GM21447 (cell line): Measurements from ENCODE around the gene ANKRD49.
"Not testable (repeated sequence)": the region's sequence is repeated elsewhere in the genome, so short reads cannot be mapped to it uniquely, and the experiment has no call there.

ENCODE experiments used
- ATAC-seq: cut with Tn5 transposase; IDR thresholded peaks from one replicate; pipeline ENCODE4 v1.9.1; 2021; ENCODE audit not compliant: unreplicated experiment

Gene ANKRD49

DNA sequence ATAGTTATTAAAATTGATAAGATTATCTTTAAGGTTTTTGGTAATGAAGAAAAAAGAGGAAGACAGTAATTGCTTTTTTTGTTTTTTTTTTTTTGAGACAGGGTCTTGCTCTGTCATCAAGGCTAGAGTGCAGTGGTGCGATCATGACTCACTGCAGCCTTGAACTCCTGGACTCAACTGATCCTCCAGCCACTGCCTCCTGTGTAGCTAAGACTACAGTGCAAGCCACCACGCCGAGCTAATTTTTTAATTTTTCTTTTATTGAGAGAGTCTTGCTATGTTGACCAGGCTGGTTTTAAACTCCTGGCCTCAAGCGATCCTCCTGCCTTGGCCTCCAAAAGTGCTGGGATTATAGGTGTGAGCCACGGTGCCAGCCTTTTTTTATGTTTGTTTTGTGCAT, 12.7 kb downstream of the ANKRD49 start:
- ATAC-seq, result not testable (repeated sequence)

GRCh38 chr11:94507485-94507884, 13.7 kb downstream of the ANKRD49 start:
- ATAC-seq, result no peak

- ATAC-seq, result peak; percentile 74
Observed at GRCh38 chr11:94511932-94512781, 18.4 kb downstream of the ANKRD49 start, which contains the start of gene C11orf97. Gene C11orf97, plus strand, starts transcription at chr11:94512461. Its CDS starts 68 bp downstream, at chr11:94512529.

GRCh38 chr11:94513091-94513490, 19.3 kb downstream of the ANKRD49 start:
- peak; percentile 41 for ATAC-seq

GRCh38 chr11:94515398-94515797, 21.6 kb downstream of the ANKRD49 start:
- ATAC-seq, result no peak

- ATAC-seq, result no peak
Observed at GRCh38 chr11:94516725-94517124, 22.9 kb downstream of the ANKRD49 start.

DNA sequence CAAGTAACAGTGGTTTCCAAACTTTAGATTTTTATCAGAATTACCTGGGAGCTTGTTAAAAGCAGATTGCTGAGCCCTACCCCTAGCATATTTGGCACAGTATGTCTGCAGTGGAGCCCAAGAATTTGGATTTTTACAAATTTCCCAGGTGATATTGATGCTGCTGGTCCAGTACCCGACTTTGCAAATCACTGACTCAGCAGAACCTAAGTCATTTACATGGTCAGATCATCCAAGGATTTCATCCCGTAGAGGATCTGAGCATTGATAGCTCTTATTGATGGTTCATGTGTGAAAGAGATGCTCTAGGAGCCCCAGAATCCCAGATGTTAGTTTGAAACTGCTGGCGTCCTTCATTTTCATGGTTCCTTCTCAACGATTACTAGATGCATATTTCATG, 24.5 kb downstream of the ANKRD49 start:
- ATAC-seq, result no peak

DNA sequence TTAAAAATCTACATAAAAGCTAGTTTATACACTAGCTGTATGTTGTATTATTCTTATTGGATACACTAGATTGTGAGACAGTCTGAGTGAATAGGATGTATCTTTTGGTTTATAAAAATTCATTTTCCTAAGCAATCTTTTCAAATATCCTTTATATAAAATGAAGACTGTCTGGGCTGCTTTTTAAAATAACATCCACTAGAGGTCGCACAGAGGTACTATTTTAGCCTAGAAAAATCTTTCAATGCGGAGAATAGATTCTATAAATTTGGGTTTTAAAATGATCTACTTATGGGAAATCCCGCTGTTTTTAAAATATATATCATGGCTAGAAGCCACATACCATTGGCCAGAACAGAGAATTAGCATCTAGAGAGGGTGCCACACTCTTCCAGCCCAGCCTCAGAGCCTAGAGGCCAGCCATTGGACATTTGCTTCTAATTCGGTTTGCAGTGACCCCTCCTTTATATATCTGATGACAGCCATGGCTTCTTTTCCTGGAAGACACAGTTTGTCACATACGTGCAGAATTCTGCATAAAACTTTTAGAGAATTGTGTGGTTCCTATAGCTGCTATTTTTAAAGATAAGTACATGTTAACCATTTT, 25.8 kb downstream of the ANKRD49 start:
- peak; percentile 58 for ATAC-seq

GRCh38 chr11:94521684-94522083, 27.9 kb downstream of the ANKRD49 start:
- peak; percentile 53 for ATAC-seq

- ATAC-seq, result no peak
Observed at GRCh38 chr11:94524341-94524740, 30.6 kb downstream of the ANKRD49 start.

DNA sequence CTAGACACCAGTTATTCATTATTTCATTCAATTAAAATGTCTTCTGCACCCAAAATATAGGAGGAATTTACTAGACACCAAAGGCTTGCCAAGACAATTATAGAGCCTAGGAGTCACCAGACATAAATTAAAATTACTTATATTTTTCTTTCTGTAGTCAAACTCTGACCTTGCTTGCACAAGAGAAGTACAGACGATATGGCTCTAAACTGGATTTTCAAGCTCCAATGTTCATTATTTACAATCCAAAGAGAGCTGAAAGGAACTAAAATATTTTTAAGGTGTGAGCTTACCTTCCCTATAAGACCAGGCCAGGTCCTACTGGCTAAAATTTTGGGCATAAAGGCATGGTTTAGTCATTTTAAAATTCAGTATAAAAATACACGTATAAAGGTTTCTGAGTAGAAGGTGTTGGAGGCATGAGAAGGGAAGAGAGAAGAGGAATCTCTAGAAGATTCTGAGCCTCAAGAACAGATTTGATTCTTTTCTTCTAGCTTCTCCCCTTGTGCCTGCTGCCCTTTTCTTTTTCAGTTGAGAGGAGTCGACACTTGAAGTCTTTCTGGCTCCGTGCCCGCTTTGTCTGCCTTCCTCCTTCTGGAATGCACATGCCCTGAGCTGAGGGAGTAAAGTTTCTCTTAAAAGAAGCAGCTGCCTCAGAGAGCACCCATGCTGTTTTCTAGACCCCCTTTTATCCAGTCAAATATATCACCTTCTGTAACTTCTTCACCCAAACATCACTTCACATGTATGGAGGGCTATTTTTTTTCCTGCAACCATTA, 32.0 kb downstream of the ANKRD49 start:
- no peak for ATAC-seq

- no peak for ATAC-seq
Observed at GRCh38 chr11:94526645-94527438, 33.1 kb downstream of the ANKRD49 start.

DNA sequence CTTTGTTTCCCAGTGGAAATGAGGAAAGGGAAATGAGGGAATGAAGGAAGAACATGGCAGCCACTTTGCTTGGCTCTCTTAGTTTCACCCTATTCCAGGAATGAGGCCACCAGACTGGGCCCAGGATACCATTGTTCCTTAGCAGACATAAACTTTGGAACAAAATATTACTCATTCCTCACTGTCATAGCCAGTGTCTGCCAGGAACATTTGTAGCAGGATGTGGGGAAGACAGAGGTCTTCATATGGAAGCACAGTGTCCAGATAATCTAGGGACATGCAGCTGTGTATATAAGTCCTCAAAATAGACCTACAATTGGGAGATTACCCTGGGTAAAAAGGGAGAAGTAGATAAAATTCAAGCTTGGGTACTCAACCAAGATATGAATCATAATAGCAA, 34.8 kb downstream of the ANKRD49 start:
- no peak for ATAC-seq

DNA sequence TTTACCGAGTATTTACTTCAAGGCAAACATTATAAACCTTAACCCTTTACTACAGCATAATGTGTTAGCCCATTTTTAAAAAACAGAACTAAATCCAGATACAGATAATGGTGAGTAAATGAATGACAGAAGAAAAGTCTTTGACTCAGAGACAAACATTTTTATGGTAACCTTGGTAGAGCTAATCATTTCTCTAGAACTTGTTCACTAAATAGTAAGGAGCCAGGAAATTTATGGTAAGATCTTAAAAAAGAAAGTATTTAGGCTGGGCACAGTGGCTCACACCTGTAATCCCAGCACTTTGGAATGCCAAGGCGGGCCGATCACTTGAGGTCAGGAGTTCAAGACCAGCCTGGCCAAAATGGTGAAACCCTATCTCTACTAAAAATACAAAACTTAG, 38.4 kb downstream of the ANKRD49 start:
- ATAC-seq, result no peak

GRCh38 chr11:94533206-94533605, 39.4 kb downstream of the ANKRD49 start:
- no peak for ATAC-seq

- no peak for ATAC-seq
Observed at GRCh38 chr11:94533696-94534630, 40.2 kb downstream of the ANKRD49 start.

- no peak for ATAC-seq
Observed at GRCh38 chr11:94536386-94536785, 42.6 kb downstream of the ANKRD49 start.

GRCh38 chr11:94537031-94537600, 43.3 kb downstream of the ANKRD49 start:
- ATAC-seq, result no peak

- no peak for ATAC-seq
Observed at GRCh38 chr11:94539420-94539819, 45.6 kb downstream of the ANKRD49 start.
